GM04504 (cell line): Measurements from ENCODE around the gene SGK1.

Source experiments
- DNase-seq: peaks from one replicate; pipeline ENCODE4 v3.0.0-alpha.2; 2012; ENCODE audit warnings: low read depth

Gene SGK1

DNA sequence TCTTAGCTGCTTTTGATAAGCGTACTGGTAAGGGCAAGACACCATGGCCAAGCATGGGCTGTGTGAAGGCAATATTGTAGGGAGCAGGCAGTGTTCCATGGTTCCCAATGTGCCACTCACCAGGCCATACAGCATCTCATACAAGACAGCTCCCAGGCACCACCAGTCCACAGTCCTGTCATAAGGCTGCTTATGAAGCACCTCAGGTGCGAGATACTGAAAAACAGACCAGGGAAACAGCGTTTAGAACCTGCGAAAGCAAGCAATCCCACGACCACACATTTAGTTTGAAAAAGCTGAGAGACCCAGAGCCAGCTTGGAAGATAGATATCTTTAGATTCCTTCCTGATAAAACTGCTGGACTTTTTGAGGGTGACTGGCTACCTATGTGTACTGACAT lies 146.4 kb downstream of the SGK1 start:
- DNase-seq: no peak

DNA sequence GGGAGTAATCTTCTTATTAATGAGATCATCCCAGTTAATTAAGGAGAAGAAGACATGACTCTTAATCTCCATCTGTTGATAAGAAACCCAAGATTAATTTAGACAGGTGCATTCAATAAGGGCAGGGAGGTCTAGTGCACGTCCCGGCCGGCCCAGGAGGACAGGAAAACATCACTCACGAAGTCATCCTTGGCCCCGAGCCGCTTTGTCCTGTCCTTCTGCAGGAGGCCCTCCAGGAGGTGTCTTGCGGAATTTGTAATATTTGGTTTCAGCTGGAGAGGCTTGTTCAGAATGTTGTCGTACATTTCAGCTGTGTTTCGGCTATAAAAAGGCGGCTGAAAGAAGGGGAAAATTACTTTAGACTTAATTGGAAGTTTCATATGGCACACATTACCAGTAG lies 147.1 kb downstream of the SGK1 start:
- DNase-seq: no peak

DNA sequence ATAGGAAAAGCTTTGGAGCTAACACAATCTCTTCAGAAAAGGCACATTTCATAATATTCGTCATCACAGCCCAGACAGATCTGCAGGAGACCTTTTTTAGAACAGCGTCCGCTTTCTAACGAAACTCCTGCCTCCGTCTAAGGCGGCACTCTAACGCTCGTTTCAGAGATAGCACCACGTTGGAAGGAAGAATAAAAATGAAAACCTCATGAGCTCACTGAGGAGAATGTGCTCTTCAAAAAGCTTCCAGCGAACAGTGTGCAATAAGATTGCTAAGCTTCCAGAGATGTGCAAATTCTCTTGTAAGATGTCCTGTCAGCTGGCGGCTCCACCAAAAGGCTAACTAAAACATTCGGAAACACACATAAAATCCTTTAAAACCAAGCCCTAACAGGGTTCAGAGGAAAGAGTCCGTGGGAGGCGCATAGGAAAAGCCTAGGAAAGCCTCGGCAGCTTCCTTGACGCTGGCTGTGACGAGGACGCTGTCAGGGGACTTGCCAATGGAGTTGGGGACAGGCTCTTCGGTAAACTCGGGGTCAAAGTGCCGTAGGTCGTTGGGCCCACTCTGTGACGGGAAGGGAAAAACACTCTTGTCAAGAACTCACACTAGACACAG lies 147.9 kb downstream of the SGK1 start:
- DNase-seq: no peak

DNA sequence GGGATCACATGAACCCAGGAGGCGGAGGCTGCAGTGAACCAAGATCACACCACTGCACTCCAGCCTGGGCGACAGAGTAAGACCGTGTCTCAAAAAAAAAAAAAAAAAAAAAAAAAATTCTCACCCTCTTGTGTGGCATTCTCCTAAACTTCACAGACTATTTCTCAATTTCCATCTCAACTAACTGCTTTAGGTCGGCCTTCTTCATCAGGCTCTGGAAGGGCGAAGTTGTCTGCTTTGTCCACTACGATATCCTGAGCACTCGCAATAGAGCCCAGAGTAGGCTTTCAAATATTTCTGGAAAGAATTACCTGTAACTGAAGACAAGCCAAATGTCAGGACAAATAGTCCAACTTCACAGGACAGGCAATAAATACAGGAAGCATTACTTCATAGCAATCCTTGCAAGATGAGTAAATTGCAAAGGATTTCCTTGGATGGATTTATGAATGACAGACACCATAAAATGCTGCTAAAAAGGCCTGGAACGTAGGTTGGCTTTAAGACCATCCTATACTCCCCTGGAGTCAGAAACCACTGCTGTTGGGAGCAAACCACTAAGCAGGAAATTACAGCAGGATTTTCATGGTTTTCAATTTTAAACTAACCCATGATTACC lies 149.2 kb downstream of the SGK1 start:
- no peak for DNase-seq

DNA sequence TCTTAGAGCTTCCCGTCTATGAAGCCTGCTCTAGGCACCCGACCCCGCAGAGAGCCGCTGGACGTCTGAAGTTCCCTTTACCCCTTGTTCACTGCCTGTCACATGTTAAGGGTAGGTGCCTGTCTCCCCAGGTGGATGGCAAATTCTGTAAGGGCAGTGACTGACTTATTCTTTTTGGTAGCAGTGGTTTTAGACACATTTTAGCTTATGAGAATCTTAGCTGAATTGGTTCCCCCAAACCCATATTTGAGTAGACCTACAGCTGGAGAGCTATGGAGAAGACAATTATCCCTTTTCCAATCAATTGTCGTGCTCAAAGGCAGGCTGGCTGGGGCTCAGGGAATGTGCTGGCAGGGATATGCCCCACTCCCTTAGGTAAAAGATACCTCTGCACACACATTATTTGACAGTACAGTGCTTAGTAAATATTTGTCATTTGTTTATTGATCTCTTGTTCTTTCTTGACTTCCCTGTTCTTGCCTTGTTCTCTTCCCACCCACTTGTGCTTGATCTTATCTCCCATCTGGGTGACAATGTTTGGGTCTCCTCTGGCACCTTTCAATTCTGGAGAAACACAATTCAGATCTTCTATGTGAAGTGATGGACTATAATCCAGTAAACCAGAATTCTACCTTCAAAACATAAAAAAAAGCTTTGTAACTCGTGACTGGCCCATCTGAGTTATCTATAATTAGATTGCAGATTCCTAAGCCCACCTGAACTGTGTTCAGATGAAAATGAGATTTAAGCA lies 151.2 kb downstream of the SGK1 start:
- no peak for DNase-seq

DNA sequence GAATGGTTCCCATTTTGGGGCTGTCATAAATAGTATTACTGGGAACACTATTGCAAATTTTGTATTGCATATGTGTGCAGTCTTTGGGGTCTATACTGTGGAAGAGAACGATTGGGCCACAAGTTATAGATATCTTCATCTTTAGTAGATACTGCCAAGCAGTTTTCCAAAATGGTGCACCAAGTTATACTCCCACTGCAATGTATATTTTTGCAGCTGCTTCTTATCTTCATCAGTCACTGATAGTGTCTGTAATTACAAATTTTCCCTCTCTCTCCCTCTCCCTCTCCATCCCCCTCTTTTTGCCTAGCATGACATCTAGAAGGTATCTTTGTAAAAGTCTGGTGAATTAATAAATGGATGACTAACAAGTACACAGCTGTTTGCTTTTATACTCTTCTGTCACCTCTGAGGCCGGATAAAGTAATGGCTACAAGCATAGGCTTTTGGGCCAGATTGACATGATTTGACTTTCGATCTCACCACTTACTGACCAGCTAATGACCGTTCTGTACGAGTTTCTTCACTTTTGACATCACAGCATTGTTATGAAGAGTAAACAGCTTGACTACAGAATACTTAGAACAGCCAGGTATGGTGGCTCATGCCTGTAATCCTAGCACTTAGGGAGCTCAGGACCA lies 152.2 kb downstream of the SGK1 start:
- no peak for DNase-seq

DNA sequence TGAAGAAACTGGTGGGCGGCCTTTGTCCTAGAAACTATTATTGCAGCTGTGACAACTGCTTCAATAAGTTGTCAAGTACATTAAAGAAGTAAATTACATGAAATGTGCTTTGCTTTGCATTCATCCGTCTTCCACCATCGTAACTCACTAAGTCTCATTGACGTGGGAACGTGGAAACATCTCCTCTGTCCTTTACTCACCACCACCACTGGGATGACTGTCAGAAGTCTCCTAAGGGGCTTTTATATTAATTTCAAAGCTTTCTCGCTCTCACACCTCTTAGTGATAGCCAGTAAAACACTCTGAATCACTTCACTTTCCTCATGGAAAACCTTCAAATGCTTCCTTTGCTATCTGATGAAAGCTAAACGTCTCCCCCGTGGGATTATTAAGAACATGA lies 153.6 kb downstream of the SGK1 start:
- no peak for DNase-seq

DNA sequence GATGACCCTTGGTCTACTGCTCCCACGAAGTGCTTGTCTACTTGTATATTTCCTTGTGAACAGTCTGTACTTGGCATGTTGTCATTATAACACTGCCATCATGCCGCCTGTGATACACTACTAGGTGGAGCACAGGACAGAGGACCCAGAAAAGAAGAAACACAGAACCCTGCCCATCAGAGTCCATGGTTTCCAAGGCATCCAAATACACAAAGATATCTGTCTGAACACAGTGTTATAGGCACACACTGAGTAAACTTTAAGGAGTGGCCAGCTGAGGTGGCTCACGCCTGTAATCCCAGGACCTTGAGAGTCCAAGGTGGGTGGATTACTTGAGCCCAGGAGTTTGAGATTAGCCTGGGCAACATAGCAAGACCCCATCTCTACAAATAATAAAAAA lies 155.0 kb downstream of the SGK1 start:
- DNase-seq: no peak

DNA sequence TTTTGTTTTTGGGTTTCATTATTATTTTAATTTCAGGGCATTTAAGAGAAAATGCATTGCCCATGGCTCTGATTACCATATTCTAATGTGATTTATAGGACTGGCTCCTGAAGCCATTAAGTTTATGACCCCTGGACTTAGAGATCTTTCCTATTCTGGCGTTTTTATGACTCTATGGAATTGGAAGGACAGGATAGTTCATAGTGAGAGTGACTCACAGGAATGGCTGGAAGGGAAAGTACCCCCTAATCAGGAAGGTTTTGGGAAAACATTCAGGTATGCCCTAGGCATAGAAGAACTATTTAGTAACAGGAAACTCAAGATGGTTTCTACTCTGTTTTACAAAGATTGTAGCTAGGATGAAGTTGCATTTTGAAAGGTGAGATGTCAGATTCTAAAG lies 156.9 kb downstream of the SGK1 start:
- no peak for DNase-seq

DNA sequence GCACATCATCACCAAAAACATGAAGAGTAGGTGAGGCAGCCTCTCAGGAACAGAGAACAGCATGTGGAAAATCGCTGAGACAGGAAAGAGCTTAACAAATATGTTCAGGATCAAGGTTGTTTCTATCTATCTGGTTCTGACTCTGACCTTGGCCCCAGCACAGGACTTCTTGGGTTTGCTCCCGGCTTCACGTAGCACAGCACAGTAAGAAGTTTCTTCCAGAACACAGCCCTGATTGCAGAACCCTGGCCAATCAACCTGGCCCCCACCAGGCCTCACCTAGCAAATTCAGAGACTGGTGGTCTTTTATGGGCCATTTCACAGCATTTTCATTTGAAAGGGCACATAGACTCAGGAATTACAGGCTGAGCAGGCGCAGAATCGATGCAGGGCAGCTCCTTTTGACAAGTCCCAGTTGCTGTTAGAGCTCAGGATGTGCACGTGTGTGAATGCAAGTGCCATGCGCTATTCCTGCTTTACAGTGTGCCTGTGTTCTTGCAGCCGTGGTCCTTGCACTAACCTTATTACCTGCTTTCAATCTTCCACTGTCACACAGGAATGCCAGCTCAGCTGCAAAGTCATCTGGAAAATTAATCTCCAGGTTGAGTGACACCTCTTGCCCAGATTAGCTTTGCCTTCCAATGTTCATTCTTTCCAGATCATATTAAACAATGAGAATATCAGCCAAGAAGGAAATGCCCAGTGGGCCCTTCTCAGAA lies 165.0 kb downstream of the SGK1 start:
- no peak for DNase-seq

DNA sequence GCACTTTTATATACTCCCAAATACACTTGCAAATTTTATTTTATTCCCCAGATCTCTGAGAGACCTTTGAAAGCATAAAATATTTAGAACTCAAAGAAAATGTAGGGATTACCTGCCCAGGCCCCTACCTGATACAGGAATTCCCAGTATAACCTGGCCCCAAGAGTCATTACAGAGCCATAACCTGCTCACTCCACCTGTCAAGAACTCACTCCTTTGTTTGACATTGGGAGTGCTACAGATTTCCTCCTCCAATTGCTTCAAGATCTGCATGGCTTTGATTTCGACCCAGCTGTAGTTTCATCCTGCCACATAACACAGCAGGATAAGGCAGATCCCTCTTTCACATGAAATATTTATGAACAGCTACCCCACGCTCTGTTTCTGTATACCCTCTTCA lies 169.3 kb downstream of the SGK1 start:
- no peak for DNase-seq

DNA sequence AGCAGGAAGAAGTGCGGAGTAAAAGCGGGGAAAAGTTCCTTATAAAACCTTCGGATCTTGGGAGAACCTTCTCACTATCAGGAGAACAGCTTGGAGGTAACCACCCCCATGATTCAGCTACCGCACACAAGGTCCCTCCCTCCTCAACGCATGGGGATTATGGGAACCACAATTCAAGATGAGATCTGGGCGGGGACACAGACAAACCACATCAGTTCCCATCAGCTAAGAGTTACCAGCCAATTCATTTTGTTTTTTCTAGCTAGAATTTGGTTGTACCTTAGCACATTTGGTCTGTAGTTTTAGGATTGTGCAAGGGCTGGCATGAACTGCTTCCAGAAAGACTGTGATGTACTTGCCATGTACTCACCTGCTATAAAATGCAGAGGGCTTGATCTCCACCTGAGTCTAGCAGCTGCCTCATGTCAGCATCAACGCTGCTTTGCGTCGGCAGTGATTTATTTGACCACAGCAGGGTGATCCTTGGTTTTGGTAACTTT lies 170.8 kb downstream of the SGK1 start:
- no peak for DNase-seq

DNA sequence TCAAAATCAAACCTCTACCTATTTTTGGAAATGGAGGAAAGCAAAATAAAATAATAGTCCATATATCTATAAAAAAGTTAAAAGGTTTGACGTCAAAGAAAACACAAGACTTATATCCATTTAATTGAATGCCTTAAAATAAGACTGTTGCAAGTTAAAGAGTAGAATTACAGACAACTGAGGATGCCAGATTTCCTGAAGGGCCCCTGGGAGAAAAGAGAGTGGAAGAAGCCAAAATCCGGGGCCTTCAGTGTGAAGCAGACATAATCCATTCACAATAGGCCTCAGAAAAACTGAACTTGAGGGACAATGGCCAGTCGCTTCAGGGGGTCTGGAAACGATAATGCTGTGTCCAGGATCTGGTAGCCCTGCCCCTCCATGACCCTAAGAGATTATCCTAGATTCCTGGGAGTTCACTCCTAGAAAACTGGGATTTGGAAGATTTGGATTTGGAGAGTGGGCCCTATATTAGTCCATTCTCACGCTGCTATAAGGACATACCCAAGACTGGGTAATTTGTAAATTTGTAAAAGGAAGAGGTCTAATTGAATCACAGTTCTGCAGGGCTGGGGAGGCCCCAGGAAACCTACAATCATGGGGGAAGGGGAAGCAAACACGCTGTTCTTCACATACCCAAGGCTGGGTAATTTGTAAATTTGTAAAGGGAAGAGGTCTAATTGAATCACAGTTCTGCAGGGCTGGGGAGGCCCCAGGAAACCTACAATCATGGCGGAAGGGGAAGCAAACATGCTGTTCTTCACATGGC lies 171.5 kb downstream of the SGK1 start:
- DNase-seq: no peak

DNA sequence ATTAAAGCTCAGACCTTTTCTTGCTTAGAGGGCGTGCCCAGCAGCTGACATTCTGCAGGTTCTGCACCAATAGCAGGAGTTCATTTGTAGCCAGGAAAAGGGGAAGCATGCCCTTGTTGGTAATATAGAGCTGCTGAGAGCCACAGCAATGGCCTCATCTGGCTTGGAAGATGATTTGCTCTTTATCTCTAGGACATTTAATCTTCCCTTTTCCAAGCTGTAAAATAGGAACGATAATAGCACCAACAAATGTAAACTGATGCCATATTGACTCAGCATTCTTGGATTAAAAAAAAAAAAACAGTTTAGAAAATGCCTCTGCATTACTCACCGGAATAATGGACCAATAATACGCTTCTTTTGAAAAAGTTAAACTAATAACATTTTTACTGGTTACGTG lies 172.1 kb downstream of the SGK1 start:
- DNase-seq: no peak

DNA sequence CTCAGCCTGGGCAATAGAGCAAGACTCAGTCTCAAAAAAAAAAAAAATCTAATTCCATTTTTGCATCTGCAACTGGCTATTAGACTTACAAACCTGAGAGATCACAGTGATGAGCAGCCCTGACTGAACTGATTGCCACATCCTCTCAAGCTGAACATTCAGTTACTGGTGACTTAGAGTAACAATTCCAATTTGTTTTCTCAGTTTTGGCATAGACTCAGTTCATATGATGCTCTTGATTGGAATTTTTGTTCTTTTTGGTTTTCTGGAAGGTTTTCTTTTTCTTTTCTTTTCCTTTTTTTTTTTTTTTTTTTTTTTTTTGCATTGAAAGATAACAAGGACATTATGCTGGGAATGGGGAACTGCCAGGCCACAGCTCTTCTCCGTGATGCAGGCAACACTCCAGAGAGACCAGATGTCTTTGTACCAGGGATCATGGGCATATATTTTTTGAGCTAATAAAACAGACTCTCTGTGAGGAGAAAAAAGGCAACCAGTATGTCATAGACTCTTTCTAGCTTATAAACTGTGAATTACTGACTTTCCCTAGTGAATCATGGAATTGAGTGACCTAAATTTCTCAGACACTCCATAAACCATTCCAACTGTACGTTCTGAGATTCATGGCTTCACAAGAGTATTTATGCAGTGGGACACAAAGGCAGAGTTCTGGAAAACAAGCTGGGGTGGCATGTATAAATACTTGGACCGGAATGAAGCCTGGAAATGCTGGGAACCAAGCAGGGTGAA lies 179.5 kb downstream of the SGK1 start:
- no peak for DNase-seq

DNA sequence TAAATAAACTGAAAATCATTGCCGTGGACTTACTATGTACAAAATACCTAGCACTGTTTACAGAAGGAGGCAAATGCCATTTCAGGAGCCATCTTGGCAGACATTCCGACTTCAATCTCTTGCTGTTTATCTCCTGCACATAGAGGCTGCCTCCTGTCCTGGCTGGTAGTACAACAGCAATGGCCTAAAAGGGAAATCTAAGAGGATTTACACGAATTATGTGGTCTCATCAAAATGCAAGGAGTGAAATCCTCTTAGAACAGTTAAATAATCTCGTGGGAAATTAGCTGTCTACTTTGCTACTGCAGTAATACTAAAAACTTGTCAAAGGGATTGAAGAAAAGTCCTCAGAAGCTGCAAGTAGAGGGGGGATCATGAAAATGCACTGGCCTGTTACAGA lies 183.3 kb downstream of the SGK1 start:
- DNase-seq: no peak

DNA sequence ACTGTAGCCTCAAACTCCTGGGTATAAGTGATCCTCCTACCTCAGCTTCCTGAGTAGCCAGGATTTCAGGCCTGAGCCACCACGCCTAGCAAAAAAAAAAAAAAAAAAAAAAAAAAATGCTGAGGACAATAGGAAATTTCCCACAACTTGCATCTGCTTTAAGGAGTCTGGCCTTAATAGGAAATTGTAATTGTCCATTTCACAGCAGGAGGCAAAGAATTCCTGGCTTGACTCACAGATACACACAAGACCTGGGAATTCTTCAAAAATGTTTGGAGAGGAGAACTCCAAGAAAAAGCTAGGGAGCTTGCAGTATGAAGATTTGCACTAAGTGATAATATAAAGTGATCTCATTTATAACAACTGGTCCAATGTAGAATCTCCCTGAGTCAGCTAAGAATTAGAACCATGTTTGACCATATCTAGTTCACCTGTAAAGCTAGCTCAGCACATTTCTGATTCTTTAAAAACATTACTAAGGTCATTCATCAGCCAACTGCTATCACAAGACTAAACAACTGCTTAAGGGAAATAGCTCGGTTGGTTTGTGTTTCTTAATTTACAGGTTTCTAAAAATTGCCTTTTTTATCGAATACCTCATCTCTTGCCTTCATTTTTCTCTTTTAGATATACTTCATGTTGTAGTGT lies 185.3 kb downstream of the SGK1 start:
- no peak for DNase-seq

DNA sequence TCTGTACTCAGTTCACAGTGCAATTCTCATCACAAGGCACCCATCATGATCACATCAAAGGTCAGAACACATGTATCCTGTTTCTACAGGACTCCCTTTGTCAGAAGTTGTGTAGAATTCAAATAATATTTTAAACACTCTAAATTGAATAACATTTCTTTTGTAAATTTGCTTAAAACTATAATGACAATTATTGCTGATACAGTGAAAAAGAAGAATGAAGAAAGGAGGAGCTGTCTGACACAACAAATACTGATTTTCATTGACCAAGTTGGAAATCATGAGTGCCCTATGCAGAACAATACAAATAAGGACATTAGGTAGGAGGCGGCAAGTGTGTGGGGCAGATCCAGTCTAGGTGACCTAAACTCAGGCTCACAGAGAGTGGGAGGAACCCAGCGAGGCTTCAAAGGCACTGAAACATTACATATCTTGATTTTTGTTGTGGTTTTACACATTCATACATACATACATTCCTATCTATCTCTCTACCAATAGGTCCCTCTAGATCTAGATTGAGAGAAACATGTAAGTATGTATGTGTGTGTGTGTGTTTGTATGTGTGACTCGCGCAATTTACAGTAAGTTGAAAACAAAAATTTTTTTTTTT lies 186.3 kb downstream of the SGK1 start:
- DNase-seq: no peak

DNA sequence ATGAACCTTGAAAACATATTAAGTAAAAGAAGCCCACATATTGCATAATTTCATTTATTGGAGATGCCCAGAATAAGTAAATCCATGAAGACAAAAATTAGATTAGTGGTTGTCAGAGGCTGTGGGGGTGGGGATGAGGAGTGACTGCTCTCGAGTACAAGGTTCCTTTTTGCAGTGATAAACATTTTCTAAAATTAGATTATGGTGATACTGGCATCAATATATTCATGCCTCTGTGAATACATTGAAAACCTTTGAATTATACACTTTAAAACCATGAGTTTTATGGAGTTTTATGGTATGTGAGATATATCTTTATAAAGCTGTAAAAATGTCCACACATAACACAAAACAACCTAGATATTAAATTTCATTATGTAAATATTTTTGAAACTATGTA lies 189.8 kb downstream of the SGK1 start:
- no peak for DNase-seq

DNA sequence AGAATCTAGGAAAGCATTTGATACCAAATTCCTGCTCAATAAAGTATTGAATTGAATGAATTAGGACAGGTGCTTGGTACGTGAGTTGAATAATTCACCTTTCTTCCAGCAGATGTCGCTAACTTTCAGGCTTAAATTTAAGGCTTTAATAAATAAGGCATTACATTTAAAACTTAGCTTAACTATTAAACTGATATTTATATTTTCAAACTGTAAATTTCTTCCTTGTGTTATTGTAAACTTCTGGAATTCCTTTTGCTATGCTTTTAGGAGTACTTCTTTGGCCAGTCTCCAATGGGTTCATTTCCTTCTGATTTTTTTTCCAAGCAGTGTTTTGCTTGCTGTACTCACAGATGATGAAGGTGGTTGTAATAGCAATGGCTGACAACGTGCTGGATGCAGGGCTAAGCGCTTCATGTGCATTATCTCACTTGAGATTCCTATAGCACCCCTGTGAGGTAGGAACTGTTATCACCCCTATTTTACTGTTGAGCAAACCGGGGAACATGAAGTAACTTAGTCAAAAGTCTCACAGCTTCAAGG lies 194.2 kb downstream of the SGK1 start:
- DNase-seq: no peak
